Suppressor macrophage treated with lipopolysaccharide for 4 hours (primary cell): ENCODE results near the gene ARL5A.
"Not testable (repeated sequence)": the region's sequence is repeated elsewhere in the genome, so short reads cannot be mapped to it uniquely, and the experiment has no call there.

ENCODE experiments used
- DNase-seq: peaks from one replicate; pipeline ENCODE4 v3.0.0-alpha.2; 2020

ARL5A gene, protein sequence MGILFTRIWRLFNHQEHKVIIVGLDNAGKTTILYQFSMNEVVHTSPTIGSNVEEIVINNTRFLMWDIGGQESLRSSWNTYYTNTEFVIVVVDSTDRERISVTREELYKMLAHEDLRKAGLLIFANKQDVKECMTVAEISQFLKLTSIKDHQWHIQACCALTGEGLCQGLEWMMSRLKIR

DNA sequence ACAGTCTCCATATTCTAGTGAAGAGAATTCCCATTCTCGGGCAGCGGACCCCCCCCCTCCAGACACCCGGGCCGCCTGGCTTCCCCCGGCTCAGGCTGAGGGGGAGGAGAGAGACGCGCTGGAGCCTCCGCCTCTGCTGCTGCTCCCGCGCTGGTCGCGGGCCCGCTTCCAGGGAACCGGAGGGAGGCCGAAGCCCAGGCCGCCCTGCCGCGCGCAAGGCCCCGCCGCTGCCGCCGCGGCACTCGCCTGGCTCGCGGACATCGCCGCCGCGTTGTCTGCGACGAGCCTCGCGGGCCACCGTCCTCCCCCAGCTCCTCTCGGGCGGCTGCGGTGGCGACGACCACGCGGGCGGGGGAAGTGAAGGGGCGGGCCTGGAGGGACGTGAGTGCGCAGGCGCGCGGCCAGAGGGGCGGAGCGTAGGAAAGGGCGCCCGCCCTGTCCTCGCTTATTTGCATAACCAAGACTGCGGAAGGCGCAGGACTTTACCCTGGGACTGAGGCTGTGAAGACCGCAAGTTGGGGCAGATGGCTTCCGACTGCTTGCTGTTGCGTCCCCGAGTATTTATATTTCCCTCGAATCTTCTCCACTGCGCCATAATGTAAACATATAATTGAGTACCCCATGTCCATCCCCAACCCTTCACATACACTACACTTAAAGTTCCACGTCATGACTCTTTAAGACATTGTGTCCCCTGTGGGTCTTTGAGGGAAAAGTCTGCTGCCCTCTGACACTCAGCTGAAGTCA is at the start of gene ARL5A:
Gene ARL5A, minus strand, starts transcription at position 279 of the 747 bp plus-strand sequence. Its CDS starts 245 bp downstream, at position 34.
- peak; percentile 98 for DNase-seq

DNA sequence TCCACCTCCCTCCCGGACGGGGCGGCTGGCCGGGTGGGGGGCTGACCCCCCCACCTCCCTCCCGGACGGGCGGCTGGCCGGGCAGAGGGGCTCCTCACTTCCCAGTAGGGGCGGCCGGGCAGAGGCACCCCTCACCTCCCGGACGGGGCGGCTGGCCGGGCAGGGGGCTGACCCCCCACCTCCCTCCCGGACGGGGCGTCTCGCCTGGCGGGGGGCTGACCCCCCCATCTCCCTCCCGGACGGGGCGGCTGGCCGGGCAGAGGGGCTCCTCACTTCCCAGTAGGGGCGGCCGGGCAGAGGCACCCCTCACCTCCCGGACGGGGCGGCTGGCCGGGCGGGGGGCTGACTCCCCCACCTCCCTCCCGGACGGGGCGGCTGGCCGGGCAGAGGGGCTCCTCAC is 47.4 kb upstream of the ARL5A start:
- not testable (repeated sequence) for DNase-seq

DNA sequence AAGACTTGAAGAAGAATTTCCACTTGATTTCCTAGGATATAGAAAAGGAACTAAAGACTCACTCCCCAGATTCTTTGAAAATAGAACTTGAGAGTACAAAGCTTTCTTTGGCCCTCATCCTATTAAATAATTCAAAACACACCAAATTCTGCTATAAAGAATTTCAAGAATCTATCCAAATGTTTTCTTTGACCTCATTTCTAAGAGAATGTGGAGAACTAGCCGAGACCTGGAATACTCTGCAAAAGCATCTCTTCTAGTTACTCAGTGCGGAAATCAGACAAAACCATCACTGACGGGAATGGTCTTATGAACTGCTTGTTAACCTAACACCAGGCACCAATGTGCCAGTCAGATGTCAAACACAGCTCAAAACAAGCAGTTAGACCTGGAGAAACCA is 44.2 kb upstream of the ARL5A start:
- DNase-seq, result no peak

DNA sequence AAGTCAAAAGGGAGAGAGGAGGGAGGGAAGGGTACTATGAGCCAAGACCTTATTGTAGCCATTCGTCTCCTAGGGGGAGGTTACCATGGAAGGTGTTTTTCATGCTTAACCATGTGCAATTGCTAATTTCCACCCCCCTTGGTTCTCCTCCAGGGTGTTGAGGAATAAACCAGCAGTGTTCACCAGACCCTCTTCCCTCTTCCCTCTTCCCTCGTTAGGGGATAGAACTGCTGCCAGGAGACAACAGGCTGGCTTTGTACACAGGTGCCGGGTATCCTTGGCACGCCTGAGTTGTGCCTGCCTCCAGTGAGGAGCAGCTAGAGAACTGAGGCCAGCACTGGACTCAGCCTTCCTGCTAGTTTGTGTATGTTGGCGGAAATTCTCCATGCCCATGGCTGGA is 41.1 kb upstream of the ARL5A start:
- DNase-seq, result no peak

DNA sequence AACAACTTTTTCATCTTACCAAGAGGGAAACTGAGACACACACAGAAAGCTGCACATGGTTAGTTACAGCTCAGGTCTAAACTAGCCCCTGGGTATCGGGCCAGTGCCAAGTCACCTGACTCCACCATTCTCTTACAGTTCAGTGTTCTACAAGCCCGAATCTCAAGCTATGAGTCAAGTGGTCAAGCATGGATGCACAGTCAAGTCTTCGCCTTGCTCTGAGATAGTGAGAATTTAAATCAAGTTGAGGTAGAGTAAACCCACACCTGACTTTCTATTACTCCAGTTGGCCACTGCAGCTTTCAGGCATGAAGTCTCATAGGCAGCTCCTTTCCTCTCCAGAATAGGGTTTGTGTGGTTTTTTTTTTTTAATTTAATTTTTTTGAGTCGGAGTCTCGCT is 34.5 kb upstream of the ARL5A start:
- DNase-seq, result no peak

DNA sequence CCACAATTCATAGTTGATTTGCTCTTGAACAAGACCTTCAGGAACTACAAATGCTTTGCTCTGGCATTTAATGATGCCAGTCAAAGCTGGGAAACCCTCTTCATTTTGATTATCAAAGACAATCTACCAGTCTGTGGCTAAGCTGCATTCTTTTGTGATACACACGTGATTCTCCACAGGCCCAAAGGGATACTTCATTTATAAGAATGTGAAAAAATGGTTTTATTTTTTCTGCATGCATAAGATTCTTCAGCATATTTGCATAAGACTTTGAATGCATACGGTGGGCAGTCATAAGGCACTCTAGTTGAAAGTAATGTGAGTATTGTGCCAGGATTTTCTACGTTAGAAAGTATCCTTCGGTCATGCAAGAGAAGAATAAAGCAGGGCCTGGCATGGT is 33.0 kb upstream of the ARL5A start:
- DNase-seq, result no peak

DNA sequence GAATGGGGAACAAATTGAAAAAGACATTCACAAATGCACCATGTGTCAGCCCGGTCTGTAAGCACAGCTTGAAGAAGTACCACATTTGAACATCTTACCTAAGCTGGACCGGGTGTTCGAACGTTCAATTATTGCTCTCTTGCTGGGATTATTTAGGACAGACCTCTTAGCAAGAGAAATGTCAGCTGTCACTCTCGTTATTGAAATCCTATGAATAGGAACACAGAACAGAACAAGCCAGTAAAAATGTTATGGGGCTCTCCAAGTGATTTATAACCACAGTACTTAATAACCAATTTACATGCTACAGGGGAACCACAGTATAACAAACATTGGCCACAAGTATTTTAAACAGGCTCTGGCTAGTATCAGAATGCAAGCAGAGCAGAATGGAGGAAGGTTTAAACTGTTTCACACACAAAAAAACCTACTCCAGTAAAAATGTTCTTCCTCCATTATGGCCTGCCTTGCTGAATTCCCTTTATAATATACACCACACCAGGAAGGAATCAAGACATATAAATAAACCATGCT is 32.5 kb upstream of the ARL5A start:
- no peak for DNase-seq

DNA sequence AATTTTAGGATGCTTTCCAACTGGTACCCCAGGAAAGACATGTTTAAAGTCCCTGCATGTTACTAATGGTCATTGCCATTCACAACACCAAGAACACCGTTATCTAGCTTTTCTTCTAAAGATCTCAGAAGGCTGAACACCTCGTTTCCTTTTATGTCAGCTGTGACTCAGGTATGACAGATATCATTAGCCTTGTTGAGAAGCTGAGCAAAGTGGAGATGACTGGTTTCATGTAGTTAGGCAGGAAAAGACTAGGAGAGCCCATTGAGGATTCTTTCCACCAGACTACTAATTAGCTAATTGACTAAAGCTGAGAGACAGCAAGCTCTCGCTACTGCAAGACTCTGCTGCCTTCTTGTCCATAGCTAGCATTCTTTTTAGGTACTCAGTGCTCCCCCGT is 32.0 kb upstream of the ARL5A start:
- DNase-seq, result no peak

DNA sequence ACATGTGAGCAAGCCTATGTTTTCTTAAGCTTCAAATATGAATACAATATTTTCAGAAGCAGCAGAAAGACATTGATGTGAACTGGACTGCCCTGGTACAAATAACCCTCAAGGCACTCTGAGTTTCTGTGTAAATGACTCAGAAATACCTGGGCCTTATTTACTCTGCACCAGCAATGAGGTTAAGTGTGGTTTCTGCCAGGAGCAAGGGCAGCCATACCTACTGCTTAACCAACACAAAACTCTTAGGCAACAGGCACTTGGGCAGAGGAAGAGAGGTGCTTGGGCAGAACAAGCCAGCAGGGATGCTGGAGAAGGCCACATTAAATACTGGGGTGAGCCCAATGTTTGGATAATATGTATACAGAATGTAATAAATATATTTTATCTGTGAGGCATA is 29.4 kb upstream of the ARL5A start:
- no peak for DNase-seq

DNA sequence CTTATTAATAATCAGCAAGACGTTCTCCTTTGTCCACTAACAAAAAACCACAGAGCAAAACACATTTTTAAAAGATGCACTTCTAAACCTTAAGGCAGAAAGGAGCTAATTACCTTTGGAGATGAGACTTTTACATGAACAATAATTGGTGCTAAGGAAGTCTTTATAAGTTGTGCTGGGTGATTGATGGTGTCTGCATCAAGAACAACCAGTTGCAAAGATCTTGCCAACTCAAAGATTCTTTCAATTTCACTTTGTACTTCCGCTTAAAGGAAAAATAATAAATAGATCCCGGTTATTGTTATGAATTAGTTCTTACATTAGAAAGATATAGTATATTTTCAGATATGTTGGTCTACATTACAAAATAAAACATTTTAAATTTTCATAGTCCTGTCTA is 26.9 kb upstream of the ARL5A start:
- no peak for DNase-seq

DNA sequence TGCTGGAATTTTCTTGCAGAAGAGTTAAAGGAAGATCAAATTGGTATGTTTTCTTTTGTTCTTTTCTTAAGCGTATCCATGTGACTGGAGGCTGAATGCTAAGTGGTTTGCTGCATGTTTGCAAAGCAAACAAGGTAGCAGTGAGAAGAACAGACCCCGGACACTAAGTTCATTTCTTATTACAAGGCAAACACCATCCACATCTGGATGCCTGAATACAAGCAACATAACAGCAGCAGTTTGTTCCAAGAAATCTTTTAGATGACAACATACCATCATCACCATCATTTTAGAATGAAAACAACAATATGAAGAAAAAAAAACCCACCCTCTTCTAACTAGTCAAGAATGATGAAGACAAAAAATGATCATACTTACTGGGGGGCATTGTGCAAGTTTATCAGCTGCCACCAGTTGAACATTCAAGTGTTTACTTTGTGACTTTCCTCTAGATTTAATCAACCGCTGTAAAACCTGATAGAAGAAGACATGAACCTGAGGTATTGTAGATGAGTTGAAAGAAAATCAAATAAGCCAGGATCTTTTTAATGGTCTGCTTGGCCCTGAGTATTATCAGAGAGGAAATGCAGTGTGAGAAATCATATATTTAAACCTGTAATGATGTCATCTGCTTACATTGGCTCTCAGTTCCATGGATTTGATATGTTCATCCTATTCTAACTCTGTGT is 25.0 kb upstream of the ARL5A start:
- DNase-seq, result no peak

DNA sequence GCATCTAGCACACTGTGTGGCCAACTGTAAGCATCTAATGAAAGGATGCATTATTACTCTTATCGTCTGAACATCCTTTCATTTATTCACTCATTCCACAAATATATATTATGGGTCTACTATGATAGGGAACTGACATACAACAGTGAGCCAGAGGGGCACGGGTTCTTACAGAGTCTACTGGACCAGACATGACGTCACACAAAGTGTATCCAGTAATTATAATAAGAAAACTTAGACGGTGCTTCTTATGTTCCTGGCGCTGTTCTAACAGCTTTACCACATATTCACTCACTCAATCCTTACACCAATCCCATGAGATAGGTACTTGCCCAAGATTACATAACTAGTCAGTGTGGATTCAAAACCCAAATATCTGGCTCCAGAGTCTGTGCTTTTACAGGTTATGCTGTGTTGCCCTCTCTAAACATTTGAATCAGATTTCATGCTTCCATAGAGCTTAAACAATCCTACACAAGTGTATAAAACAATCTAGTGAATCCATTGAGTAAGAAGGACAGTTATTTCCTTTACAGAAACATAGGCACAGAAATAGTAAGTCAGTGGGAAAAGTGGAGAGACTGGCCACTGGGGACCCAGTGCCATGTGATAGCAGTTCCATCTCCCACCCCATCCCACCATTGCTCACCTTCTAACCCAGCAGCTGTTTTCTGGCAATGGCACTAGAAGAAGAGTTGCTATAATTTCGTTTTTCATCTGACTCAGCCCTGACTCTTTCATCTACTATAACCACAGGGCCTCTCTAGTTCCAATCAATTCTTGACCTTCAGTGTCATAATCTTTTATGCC is 24.2 kb upstream of the ARL5A start:
- DNase-seq, result no peak

DNA sequence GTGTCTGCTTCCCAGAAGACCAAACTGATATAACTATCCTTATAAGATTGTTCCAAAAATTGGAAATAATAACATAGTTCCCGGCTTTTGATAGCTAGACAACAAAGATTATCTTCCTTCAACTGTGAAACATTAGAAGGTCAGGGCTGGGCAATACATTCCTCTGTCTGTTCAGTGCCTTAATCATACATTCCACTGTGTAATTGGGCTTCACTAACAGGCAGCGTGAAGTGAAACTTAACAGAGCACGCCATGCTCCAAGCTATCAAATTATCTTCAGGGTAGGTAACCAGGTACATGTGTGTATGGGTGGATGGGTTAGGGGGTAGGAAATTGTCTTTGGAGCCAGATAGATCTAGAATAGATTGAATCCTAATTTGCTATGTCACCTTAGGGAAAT is 23.5 kb upstream of the ARL5A start:
- no peak for DNase-seq

DNA sequence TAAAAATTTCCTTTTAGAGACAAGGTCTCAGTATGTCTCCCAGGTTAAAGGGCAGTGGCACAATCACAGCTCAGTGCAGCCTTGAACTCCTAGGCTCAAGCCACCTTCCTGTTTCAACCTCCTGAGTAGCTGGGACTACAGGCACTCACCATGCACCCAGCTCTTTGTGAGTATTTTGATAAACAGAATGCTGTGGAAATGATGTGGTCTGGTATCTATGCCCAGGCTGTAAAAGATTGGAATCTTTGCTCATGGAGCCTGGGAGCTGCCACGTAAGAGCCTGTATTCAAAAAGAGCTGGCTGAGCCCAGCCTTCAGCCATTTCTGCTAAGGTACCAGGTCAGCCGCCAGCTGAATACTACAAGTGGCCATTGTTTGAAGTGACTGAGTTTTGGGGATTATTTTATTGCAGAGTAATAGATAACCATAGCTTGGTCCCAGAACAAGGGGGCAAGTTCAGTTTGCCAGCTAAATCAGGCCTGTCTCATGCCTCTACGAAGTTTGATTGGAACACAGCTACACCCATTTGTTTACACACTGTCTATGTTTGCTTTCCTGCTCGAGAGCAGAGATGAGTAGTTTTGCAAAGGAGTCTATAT is 21.3 kb upstream of the ARL5A start:
- no peak for DNase-seq

DNA sequence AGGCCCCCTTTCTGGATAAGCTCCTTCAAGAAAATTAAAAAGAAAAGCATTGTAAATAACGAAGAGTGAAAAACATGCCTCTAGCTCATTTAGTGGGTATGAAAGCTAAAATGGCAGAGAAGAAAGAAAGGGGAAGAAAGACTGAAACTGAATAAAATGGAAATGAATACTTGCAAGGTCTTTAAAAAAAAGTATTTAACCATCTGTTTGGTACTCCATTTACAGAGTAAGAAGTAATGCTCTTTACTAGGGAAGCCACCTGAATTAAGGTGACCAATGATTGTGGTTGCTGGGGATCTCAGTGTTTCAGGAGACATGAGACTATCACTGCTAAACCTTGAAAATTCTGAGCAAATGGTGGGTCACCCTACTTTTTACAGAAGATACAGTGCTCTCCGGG is 17.7 kb upstream of the ARL5A start:
- DNase-seq, result no peak

DNA sequence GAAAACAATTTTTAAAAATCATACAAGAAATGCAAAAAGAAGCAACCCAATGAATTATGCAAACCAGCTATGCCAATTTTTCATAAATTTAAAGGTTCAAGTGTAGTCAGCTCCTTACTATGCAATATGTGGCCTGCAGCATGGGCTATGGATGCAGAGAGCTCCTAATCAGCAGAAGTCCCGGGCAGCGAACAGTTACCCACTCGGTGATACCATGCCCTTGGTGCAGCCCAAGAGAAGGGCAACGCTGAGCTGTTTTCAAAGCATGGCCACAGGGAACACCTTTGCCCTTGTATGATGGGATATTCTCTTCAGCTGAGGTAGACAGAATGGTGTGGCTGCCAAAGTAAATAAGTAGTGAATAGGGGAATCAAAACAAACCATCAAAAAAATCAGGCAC is 17.3 kb upstream of the ARL5A start:
- no peak for DNase-seq

DNA sequence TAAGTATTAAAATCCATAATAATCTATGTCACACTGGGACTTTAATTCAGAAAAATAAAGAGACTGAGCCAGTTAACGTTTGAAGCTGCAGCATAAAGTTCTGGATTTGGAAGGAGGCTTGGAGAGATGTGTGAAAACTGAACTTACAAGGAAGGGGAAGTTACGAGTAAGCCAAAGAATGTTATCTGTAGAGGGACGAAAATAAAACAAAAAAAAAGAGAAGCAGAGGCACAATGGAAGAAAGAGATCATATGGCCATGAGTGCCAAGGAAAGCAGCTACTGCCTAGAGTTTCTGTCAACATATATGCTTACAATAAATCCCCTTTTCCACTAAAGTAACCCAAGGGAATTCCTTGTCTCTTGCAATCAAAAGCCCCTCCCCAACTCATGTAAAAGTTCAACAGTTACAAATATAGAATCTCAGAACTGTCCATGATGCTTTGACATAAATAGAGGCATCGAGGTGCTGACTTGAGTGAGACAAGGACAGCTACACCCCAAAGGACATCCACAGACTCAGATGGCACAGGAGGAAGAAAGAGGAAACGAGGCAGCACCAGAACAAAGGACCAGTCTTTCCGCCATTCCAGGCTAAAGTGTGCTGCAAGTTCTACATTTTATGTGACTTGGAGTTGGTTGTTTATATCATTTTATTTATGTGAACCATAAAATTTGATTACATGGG is 16.1 kb upstream of the ARL5A start:
- peak; percentile 66 for DNase-seq

DNA sequence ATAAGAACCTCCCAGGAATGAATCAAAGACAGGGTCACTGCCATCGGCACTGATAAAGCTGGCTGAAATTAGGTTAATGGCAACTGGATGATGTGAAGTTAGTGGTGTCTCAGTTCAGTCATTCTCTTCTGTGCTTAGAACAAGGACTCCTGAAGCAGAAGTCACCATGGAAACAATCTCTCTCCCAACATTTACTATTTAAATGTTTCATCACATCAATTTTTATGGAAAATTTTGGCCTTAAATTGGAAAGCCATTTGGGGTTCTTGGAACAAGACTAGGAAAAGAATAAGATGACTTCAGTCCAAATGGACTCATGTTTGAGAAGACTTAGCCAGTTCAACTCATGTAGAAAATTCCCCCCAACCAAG is 15.5 kb upstream of the ARL5A start:
- DNase-seq, result no peak

DNA sequence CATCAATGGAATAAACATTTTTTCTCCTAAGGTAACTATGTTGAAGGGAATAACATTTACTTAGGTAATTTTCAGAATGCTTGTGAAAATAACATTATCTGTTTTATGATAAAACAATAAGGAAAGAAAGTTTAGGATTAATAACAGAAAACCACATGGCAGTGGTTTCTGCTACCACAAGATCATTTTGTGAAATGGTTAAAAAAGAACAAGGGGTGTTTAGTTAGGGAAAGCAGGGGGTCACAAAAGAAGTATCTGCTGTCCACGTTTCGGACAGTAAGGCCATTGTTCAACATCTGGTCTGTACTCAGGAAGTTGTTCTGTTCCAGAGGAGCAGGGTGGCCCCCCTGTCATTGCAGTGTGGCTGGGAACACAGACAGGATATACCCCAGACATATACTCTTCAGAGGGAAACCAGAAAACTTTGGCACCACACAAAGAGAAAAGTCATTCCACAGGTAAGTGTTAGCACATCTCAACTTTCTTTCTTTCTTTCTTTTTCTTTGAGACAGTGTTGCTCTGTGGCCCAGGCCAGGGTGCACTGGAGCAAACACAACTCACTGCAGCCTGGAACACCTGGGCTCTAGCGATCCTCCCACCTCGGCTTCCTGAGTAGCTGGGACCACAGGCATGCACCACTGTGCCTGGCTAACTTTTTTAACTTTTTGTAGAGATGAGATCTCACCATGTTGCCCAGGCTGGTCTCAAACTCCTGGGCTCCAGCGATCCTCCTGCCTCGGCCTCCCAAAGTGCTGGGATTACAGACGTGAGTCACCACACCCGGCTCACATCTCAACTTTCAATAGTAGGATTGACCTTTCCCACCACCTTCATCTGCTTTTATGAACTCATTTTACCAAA is 14.8 kb upstream of the ARL5A start:
- no peak for DNase-seq

DNA sequence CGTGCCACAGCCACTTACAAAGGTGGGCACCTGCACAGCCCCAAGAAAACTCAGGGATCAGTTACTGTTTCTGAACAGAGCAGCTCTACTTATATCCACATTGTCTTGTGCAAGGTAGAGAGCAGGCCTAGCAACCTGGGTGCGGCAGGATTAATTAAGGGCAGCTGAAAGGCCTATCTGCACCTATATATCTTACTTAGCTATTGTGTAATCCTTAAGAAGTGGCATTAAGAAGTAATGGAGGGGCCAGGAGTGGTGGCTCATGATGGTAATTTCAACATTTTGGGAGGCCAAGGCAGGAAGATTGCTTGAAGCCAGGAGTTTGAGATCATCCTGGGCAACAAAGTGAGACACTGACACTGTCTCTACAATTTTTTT is 12.8 kb upstream of the ARL5A start:
- no peak for DNase-seq
